GM12878 (cell line): ENCODE data around the gene ZBED3. TPM values are rescaled to one million over a fixed set of nuclear protein-coding genes. Genes with fewer than 3 reads are reported as not detected.

Experiments used
- ATAC-seq: fragments of 200-7000 bp; cut with Tn5 transposase; 3 replicates; pipeline ENCODE4 v1.9.1; 2020; ENCODE audit warnings: mild to moderate bottlenecking, moderate library complexity
- BruUV-seq: library from RNA; stranded (reverse); fragments of 400-500 nt; replicated peaks from 2 replicates; lab custom pipeline; 2021; lab: Mats Ljungman, UMichigan
- CTCF ChIA-PET: fragments of 300-600 bp; sonication (Branson Sonifier 250); formaldehyde crosslinking; extraction: SDS; loops from one replicate; lab custom pipeline; 2021; ENCODE audit warnings: inconsistent platforms; lab: Yijun Ruan, JAX
- POLR2A ChIA-PET: fragments of 350-600 bp; formaldehyde crosslinking; extraction: SDS; loops from one replicate; lab custom pipeline; 2021; ENCODE audit warnings: inconsistent platforms; lab: Charles Lee
- RAD21 ChIA-PET: fragments of 300-600 bp; sonication (Branson Sonifier 250); formaldehyde crosslinking; loops from one replicate; lab custom pipeline; 2023; ENCODE audit warnings: antibody characterized with exemption; ENCODE audit not compliant: unreplicated experiment; lab: Charles Lee
- SMC1A ChIA-PET: fragments of 300-600 bp; sonication (Branson Sonifier 250); formaldehyde crosslinking; loops from one replicate; lab custom pipeline; 2023; ENCODE audit not compliant: unreplicated experiment, uncharacterized antibody; lab: Charles Lee
- DNase-seq: peaks from one replicate; pipeline ENCODE4 v3.0.0-alpha.2; 2011; ENCODE audit warnings: low read depth, low spot score
- FAIRE-seq: peaks from 3 replicates; lab custom pipeline; 2011; peaks lifted over from hg19 to GRCh38; lab: Jason Lieb, UNC
- H2AFZ ChIP-seq: 2 replicates; pipeline ENCODE4 v1.6.0; 2011; ENCODE audit warnings: low read depth, low read length, control low read depth; ENCODE audit not compliant: control insufficient read depth
- H3K27ac ChIP-seq: 2 replicates; pipeline ENCODE4 v1.5.1; 2011; ENCODE audit warnings: control low read depth; ENCODE audit not compliant: control insufficient read depth, insufficient read depth
- H3K27me3 ChIP-seq, 2 experiments: replicated peaks in 1 of 2; 2 replicates each; pipeline versions ENCODE4 v1.6.0 to v1.6.1; 2011; ENCODE audit warnings: low read length in 1 of 2; ENCODE audit not compliant: control insufficient read depth in 2 of 2, insufficient read depth in 2 of 2
- H3K36me3 ChIP-seq, 2 experiments: 2 replicates each; pipeline ENCODE4 v1.5.1; 2011; ENCODE audit warnings: low read length in 1 of 2; ENCODE audit not compliant: control insufficient read depth in 2 of 2, insufficient read depth in 2 of 2
- H3K4me1 ChIP-seq: 2 replicates; pipeline ENCODE4 v1.6.1; 2011; ENCODE audit warnings: mild to moderate bottlenecking, low read length, moderate library complexity, mixed read lengths; ENCODE audit not compliant: control insufficient read depth, insufficient read depth
- H3K4me2 ChIP-seq: 2 replicates; pipeline ENCODE4 v1.6.0; 2011; ENCODE audit warnings: control low read depth; ENCODE audit not compliant: control insufficient read depth, insufficient read depth
- H3K4me3 ChIP-seq: fragments of 200-600 bp; sonication (generic); 2 replicates; pipeline ENCODE4 v1.5.1; 2016
- H3K79me2 ChIP-seq: 2 replicates; pipeline ENCODE4 v1.6.0; 2011; ENCODE audit warnings: low read length; ENCODE audit not compliant: control insufficient read depth, insufficient read depth
- H3K9ac ChIP-seq: 2 replicates; pipeline ENCODE4 v1.8.0; 2011; ENCODE audit warnings: low read length, control low read depth, mixed read lengths; ENCODE audit not compliant: control insufficient read depth, insufficient read depth
- H3K9me3 ChIP-seq: replicated peaks from 3 replicates; pipeline ENCODE4 v1.5.1; 2011; ENCODE audit warnings: mild to moderate bottlenecking, low read length; ENCODE audit not compliant: control insufficient read depth, insufficient read depth
- H4K20me1 ChIP-seq: 2 replicates; pipeline ENCODE4 v1.6.0; 2011; ENCODE audit not compliant: control insufficient read depth, insufficient read depth
- ATF7 ChIP-seq: fragments of 450-650 bp; IDR thresholded peaks from 2 replicates; pipeline ENCODE4 v1.6.1; 2016; ENCODE audit warnings: low read depth, mild to moderate bottlenecking
- BRCA1 ChIP-seq: IDR thresholded peaks from 2 replicates; pipeline ENCODE4 v1.6.1; 2011; ENCODE audit warnings: low read depth, low read length, improper control_type of control experiment
- EZH2 ChIP-seq: IDR thresholded peaks from 2 replicates; pipeline ENCODE4 v1.6.1; 2012; ENCODE audit warnings: low read depth, mild to moderate bottlenecking, control low read depth, inconsistent platforms, low read length, borderline replicate concordance; ENCODE audit not compliant: control insufficient read depth
- FOXM1 ChIP-seq: IDR thresholded peaks from 2 replicates; pipeline ENCODE4 v1.6.1; 2012; ENCODE audit warnings: low read depth, mild to moderate bottlenecking, inconsistent platforms, low read length, moderate library complexity
- HDAC6 ChIP-seq: fragments of 200-600 bp; sonication (generic); IDR thresholded peaks from one replicate; pipeline ENCODE4 v1.8.0; 2017; ENCODE audit warnings: antibody characterized with exemption; ENCODE audit not compliant: unreplicated experiment
- NFIC ChIP-seq: IDR thresholded peaks from 2 replicates; pipeline ENCODE4 v1.6.1; 2012; ENCODE audit warnings: low read depth, mild to moderate bottlenecking, inconsistent platforms, low read length, moderate library complexity
- POLR2AphosphoS5 ChIP-seq: IDR thresholded peaks from 2 replicates; pipeline ENCODE4 v1.6.1; 2011; ENCODE audit warnings: mild to moderate bottlenecking, low read length, inconsistent platforms
- RAD51 ChIP-seq: fragments of 450-650 bp; IDR thresholded peaks from 2 replicates; pipeline ENCODE4 v1.6.1; 2016; ENCODE audit warnings: moderate library complexity, mild to moderate bottlenecking, inconsistent platforms
- SKIL ChIP-seq: fragments of 450-650 bp; IDR thresholded peaks from 2 replicates; pipeline ENCODE4 v1.6.1; 2017; ENCODE audit warnings: mild to moderate bottlenecking, low read depth, inconsistent platforms; ENCODE audit not compliant: poor library complexity, severe bottlenecking
- STAT3 ChIP-seq: IDR thresholded peaks from 2 replicates; pipeline ENCODE4 v1.6.1; 2011; ENCODE audit warnings: low read depth, low read length, improper control_type of control experiment
- TCF12 ChIP-seq: IDR thresholded peaks from 2 replicates; pipeline ENCODE4 v1.6.1; 2011; ENCODE audit warnings: low read depth, mild to moderate bottlenecking, low read length
- ZBTB11 ChIP-seq: fragments of 450-650 bp; formaldehyde crosslinking; IDR thresholded peaks from 2 replicates; pipeline ENCODE4 v1.5.0; 2022; ENCODE audit warnings: mild to moderate bottlenecking, missing genetic modification characterization
- ZNF622 ChIP-seq: fragments of 450-650 bp; IDR thresholded peaks from 2 replicates; pipeline ENCODE4 v1.6.1; 2017; ENCODE audit warnings: mild to moderate bottlenecking, inconsistent platforms
- ZSCAN29 ChIP-seq: fragments of 450-650 bp; IDR thresholded peaks from 2 replicates; pipeline ENCODE4 v1.6.1; 2017; ENCODE audit warnings: mild to moderate bottlenecking, moderate library complexity
- WGBS: methylation state at CpG from one replicate; pipeline ENCODE4 v1.1.6; 2016; ENCODE audit warnings: low lambda C conversion rate; ENCODE audit not compliant: insufficient replicate concordance, insufficient coverage; ENCODE audit errors: missing lambda C conversion rate; 5-methylcytosine and 5-hydroxymethylcytosine counted together
- in situ Hi-C: fragments of 300-500 bp; cut with MboI; formaldehyde crosslinking; loops from 9 replicates; pipeline ENCODE4 v1.14.3; 2018; ENCODE audit warnings: mixed read lengths
- intact Hi-C: fragments of 100-400 bp; cut with micrococcal nuclease; formaldehyde crosslinking; loops from one replicate; pipeline ENCODE4 v1.14.2; 2022; ENCODE audit not compliant: unreplicated experiment
- polyA plus RNA-seq, 11 experiments: library from polyadenylated mRNA; depleted of rRNA in 4 of 11; unstranded in 6 of 11; stranded (reverse) in 5 of 11; fragments of >200 nt; fragmentation: Nextera tagmentation in 4 of 11; fragmentation: Illumina TruSeq in 1 of 11; extraction: Ambion mirVana in 4 of 11; extraction: Trizol in 1 of 11; gene quantifications; 1 replicate in 1 of 11; 2 replicates in 10 of 11; pipeline versions ENCODE4 v1.2.1 to v1.2.3, GENCODE V29; 2011 to 2016; ENCODE audit warnings: inconsistent platforms in 2 of 11, missing spikeins in 2 of 11, low read depth in 1 of 11
- total RNA-seq, 4 experiments: library from RNA; depleted of rRNA in 3 of 4; stranded (reverse); fragments of >200 nt in 3 of 4; fragmentation: Illumina TruSeq in 1 of 4; extraction: Trizol in 1 of 4; gene quantifications; 2 replicates each; pipeline versions ENCODE4 v1.2.1 to v1.2.3, GENCODE V29; 2013 to 2021

The ZBED3 gene
- total and polyA plus RNA-seq, 10 of the 15 experiments (the other 5 are each of a cell fraction or from before 2014, with no cell fraction given) = 1.0 to 16.9 (median 2.5) TPM

GRCh38 chr5:77033338-77033737, 53.7 kb downstream of the ZBED3 start (continued):
- TF ChIP-seq SKIL (no peak), TCF12 (no peak)

GRCh38 chr5:77032635-77033034, 54.5 kb downstream of the ZBED3 start:
- no peak for ATAC-seq
- peak overlapping the region; percentile 42; the same call in 1 of the 2 replicates for H3K4me2 ChIP-seq
- WGBS = 92% methylated on average over 4 of the region's 4 CpGs

More at GRCh38 chr5:77032635-77033034, 54.5 kb downstream of the ZBED3 start:
- DNase-seq (no peak), FAIRE-seq (no peak)
- BruUV-seq = no TSS peak
- Histone ChIP-seq H3K36me3 (peaks cover 0 to 4% of the 10 kb centered on the region in 2 experiments; a peak in 2 of 4 replicates), H2AFZ (no peak overlapping the region), H3K27ac (no peak overlapping the region), H3K27me3 (no peaks in the 10 kb centered on the region), H4K20me1 (no peaks in the 10 kb centered on the region), H3K9me3 (peaks cover 11% of the 10 kb centered on the region; the same call in 2 of the 3 replicates), H3K9ac (no peak overlapping the region), H3K4me3 (no peak overlapping the region), H3K79me2 (peaks cover 20% of the 10 kb centered on the region), H3K4me1 (no peaks in the 10 kb centered on the region)
- RAD21 ChIA-PET = no interaction called here
- POLR2A ChIA-PET = no interaction called here
- in situ Hi-C loops (no loop called here), intact Hi-C loops (no loop called here)
- SMC1A ChIA-PET = interaction anchor here (0.7 kb wide), 1 partner anchor 23 kb away, joined by 3 read pairs; no protein-coding TSS in a partner anchor
- TF ChIP-seq STAT3 (no peak), ZBTB11 (CRISPR knock-in tag) (no peak), NFIC (no peak), POLR2AphosphoS5 (no peak), ZNF622 (no peak), EZH2 (no peak), ZSCAN29 (no peak), HDAC6 (no peak), ATF7 (no peak), SKIL (no peak), RAD51 (no peak), FOXM1 (no peak), BRCA1 (no peak)
- CTCF ChIA-PET = interaction anchor here (1.2 kb wide), 1 partner anchor 108 kb away, joined by 4 read pairs; no protein-coding TSS in a partner anchor
